HCT116 (cell line): ENCODE results near the gene ATP10B.

Experiments used
- POLR2A ChIP-seq: IDR thresholded peaks from 2 replicates; pipeline ENCODE4 v1.7.0; 2011; ENCODE audit warnings: borderline replicate concordance; ENCODE audit not compliant: insufficient read depth, insufficient read length; ENCODE audit errors: extremely low read depth
- ZNF274 ChIP-seq: fragments of 200-500 bp; sonication (Bioruptor generic); IDR thresholded peaks from 2 replicates; pipeline ENCODE4 v1.6.1; 2014; ENCODE audit warnings: mild to moderate bottlenecking, low read depth, low read length, inconsistent platforms

DNA sequence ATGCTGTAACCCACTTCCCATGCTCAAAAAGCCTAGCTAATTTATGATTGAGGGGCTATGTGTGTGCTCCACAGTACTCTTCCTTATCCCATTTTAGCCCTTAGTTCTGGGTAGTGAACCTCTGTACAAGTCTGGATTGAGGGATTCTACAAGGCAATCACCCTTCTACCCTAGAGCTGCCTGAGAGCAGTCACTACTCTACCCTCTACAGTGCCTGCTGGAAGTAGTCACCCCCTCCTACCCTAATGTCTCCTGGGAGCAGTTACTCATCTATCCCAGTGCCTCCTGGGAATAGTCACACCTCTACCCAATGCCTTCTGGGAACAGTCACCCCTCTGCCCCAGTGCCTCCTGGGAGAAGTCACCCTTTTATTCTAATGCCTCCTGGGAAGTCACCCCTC, 150.6 kb downstream of the ATP10B start:
- no peak for TF ChIP-seq ZNF274
- TF ChIP-seq POLR2A: no peak
